Stimulated activated CD8-positive, alpha-beta memory T cell treated with anti-CD3 and anti-CD28 coated beads, Interleukin-7, amount 100 ng/mL, for 1 hour (primary cell): ENCODE results near the gene IMMP2L.

Source experiments
- DNase-seq, 2 donors: peaks; one replicate each; pipeline ENCODE4 v3.0.0-alpha.2; 2020; ENCODE audit warnings: low read depth in 2 of 2

IMMP2L gene

DNA sequence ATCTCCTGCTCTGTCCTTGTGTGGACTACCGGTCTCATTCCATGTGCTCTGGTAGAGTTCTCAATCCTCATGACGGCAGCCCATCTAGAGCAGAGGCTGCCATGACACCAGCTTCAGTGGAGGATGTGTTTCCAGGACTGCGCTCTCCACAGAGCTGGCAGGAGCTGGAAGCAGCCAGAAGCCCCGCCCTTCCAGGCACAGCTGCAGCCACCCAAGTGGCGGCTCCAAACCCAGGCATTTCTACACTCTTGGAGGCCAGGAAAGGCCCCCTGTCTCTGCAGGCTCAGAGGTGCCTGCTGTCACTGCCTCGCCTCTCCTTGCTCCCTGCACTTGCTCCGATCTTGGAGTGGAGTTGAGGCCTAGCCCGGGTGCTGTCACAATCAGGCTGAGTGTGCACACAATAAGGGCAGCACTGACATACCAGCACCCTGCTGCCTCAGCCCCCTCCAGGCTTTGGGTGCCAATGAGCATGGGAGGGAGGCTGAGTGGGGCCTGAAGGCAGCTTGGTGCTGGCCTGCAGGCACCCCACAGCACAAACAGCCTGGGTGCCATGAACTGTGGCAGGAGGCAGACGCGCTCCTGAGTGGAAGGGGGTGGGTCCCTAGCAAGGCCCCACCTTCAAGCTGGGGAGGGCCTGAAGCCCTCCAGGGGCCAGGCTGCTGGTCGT, 349.3 kb downstream of the IMMP2L start:
- DNase-seq: no peak

DNA sequence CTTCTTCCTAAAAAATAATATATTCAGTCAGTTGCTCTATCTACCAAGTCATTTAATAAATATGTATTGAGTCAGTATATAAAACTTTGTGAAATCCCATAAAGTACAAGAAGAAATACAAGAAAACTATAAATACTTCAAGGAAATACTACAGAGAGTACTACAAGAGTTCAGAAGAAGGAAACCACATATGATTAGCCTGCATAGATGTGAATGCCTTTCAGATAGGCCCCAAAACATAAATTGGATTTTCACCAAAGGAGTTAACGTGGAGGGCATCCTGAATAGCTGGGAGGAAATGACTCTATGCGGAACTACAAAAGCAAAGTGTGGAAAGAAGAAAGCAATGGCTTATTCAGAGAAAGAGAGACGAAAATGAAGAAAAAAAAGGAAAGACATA, 351.3 kb downstream of the IMMP2L start:
- no peak for DNase-seq

DNA sequence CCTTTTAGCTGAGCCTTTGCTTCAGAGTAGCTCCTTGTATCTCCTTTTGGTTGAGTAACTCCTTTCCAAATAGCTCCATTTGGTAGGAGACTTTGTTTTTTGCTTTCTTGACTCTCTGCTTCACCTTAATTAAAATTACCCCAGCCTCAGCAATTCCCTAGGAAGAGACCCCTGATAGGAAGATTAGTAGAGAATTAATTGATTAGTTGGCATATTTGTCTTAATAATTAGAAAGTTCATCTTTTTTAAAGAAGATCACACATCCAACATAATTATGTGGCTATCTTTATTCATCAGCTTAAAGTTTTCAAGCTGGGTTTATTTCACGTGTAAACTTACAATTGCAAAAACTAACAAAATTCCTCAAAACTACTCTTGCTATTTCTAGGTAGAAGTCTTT, 352.2 kb downstream of the IMMP2L start:
- DNase-seq: no peak

DNA sequence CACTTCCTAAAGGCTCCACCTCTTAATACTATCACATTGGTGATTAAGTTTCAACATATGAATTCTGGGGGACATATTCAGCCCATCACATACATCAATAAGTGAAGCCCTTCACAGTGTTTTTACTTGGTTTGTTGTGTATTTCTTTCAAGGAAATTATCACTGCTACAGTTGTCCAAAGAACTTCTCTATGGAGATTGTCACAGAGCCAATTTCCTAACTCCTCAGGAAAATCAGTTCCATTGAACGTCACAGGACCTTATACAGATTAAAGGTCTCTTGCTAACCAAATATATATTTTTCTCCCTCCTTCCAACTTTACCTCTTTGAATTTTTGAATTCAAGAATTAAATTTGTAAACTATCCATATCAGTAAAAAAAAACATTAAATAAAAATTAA, 357.0 kb downstream of the IMMP2L start:
- no peak for DNase-seq

DNA sequence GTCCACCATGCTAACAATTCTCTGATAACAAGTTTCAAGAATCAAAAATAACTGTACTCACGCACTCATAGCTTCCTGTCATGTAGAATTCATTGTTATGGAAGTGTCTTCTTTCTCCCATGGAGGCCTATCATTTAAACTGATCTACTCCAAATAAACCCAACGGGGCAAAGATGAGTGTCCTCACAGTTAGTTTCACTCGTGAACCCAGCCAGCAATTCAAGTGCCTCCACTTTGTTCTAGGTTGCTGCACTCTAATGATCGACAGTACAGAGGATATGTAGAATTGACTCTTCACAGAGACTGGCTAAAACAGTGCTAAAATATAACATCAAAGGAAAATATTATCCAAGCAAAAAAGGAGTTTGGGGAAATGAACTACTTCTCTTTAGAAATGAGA, 360.0 kb downstream of the IMMP2L start:
- DNase-seq: no peak

DNA sequence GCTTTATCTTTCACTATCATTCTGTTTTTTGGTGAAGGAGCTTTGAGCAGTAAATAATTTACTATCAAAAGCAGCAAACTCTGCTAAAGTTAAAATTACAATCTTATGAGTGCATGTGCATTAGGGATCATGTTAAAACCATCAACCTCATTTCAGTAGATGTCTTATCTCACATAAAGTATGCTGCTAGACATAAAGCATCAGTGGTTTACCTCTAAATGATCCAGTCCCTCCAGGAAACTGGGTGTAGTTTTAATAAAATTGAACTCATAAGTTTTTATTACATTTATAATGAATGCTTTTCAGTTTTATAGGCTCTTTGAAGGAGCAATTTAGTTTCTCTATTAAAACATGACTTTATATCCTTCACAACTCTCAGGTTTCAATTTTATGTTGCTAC, 362.6 kb downstream of the IMMP2L start:
- DNase-seq: no peak

DNA sequence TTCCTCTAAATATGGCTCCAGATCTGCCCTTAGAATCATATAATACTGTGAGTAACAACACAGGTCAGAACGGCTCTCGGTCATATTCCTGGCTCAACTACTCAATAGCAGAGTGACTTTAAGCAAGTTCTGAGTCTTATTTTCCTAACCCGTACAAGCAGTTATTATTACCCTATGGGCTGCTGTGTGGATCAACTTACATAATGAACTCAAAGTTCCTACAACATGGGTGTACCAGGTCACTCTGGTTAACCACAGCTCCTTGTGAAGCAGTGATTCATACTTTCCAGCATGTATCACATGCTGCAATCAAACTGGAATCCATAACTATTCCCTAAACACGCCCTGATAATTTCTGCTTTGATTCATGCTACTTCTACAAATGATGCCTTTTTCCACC, 364.0 kb downstream of the IMMP2L start:
- no peak for DNase-seq

DNA sequence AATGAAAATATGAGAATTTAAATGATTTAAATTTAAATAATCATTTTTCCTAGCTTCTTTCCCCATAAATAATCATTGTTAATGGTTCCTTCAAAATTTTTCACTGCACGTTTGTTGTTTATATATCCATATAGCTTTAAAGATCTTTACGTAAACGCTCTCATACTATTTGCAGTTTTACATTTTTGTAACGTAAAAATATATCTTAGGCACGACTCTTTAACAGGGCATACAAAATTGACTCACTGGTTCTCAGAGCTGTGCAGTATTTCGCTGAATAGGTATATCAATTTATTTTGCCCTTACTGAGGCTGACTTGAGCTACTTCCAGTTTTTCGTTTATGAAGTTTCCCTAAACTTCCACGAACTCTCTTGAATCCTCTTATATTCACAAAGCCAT, 365.6 kb downstream of the IMMP2L start:
- no peak for DNase-seq

DNA sequence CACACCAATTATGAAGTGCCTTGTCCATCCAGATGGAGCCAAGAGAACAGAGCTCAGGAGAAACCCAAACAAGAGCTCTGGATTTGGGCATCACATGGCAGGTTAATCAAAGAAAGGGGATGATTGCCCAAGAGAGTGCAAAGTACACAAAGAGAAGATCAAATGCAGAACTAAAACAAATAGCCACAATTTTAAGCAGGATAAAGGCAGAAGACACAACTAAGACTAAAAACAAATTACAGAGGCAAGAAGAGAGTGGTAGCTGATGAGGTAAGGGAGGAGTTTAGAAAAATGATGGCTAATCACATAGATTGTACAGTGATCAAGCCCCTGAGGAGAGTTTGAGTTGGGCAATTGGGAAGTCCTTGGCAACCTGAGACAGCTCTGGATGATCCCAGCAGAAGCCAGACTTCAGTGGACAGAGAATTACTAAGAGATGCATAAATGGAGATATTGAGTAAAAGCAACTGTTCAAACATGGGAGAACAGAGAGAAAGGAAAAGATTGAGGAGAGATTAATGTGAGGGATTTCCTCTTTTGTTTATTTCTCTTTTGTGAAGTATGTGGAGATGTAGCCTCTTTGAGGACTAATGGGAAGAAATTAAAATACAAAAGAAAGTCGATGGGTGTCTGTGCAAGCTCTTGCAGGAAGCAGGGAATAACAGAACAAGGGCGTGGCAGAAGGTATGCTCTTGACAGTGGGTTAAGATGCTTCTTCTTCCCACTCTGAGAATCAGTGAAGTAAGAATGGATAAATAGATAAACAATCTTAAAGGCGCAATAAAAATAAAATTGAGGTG, 369.5 kb downstream of the IMMP2L start:
- no peak for DNase-seq

DNA sequence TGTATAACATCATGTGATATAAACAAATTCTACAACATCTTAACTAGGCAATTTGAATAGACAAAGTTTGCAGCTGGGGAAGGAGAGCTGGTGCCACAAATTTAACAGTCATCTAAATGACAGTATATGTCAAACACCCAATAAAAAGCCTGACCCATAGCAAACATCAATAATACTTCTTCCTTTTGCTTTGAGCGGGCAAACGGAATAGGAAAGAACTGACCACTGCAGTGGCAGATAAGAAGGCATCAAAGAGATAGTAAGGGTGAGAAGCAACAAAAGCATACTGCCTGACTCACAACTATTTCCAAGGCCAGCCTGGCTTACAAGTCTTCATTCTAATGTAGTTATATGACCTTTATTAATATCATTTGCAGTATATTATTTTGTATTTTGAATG, 371.5 kb downstream of the IMMP2L start:
- DNase-seq: no peak

DNA sequence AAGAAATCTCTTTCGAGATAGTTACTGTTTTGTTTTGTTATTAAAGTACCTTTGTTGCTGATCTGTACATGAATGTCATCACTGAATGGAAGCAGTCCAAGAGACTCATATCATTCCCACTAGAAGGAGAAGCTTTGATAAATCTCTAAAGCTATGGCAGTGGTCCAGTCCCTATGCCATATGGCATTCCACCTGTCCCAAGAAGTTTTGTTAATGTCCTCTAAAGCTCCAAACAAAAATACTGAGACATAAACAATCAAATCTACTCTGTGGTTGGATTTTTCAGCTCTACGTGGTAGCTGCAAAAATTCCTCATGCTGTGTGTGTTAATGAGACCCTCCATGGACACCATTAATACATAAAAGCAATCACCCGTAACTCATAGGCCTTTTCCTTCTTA, 377.3 kb downstream of the IMMP2L start:
- no peak for DNase-seq

DNA sequence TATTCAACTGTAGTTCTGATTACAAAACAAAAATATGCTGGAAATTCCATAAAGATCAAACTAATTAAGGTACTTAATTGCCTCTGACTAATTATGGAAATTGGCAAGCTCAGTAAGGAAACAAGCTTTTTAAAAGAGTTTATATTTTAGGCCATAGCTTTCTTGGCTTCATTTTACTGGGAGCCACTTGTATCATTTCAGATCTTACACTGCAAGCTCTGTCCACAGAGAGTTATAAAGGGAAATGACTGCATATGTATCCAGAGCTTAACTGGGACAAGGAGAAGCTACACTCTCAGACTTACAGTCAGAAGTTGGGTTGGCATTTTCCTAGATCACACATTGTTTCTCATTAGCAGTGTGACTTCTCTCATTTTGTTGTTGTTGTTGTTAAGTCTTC, 379.0 kb downstream of the IMMP2L start:
- DNase-seq: no peak

DNA sequence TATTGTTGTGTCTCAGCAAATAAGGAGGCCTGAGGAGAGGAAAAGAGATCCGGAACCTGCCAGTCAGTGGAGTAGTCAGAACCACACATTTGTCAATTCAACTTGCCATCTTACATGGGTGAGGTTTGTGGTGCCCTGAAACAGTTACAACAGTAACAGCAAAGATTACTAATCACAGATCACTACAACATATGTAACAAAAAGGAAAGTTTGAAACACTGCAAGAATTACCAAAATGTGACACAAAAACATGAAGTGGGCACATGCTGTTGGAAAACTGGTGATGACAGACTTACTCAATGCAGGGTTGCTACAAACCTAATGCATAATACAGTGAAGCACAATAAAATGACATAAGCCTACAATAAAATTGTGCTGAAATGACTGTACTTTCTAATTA, 382.0 kb downstream of the IMMP2L start:
- DNase-seq: no peak

DNA sequence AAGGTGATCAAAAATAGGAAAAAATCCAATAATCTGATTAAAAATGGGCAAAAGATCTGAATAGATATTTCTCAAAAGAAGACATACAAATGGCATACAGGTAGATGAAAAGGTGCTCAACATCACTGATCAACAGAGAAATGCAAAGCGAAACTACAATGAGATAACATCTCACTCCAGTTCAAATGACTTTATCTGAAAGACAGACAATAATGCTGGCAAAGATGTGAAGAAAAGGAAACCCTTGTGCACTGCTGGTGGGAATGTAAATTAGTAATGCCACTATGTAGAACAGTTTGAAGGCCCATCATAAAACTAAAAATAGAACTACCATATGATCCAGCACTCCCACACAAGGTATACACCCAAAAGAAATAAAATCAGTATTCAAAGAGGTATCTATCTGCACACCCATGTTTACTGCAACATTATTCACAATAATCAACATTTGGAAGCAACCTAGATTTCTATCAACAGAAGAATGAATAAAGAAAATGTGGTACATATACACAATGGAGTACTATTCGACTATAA, 386.3 kb downstream of the IMMP2L start:
- DNase-seq: no peak

DNA sequence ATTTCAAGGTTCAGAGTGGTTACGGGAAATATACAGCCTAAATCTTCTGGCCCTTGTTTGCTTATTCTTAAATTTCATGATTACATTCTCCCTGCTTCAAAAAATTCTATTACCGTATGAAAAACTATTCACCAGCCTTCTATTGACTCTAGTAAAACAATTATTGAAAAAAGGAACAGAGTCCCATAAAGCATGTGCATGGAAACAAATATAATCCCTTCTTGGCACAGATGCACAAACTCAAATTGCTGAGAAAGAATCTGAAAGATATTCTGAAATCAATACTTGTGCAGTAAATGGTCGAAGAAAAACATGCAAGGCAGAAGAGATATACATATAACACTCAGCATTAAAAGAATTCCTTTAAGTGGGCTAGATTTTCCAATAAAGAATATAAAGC, 387.8 kb downstream of the IMMP2L start:
- DNase-seq: no peak

DNA sequence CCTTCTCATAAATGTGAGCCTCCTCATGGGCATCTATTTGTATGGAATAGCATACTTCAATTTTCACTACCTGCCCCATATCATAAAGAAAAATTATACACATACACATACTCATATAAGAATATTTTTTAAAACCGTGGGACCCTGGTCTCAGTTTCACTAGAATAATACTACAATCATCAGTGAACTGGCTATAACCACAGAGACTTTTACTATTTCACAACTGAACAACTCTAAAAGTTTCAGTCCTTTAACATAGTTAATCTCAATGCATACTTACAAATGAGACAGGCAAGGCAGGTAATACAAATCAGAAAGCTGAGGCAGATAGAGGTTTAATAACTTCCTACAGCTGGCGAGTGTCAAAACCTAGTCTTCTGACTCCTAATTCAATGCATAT, 388.3 kb downstream of the IMMP2L start:
- no peak for DNase-seq

DNA sequence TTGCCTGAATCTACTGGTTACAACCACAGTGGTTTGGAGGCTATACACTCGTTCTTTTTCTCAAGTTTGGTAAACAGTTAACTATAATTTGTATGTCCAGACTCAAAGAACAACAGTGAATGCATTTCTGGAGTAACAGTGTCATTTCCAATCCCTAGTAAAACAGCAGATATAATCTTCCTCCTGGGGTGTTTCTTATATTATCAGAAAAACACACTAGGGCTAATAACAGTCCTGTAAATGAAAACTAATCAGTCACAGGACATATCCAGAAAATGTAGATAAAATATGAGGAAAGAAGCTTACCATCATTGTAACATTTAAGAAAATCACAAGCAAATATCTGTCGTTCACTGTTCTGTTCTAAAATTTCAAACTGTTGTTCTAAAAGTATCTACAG, 388.8 kb downstream of the IMMP2L start:
- DNase-seq: no peak

DNA sequence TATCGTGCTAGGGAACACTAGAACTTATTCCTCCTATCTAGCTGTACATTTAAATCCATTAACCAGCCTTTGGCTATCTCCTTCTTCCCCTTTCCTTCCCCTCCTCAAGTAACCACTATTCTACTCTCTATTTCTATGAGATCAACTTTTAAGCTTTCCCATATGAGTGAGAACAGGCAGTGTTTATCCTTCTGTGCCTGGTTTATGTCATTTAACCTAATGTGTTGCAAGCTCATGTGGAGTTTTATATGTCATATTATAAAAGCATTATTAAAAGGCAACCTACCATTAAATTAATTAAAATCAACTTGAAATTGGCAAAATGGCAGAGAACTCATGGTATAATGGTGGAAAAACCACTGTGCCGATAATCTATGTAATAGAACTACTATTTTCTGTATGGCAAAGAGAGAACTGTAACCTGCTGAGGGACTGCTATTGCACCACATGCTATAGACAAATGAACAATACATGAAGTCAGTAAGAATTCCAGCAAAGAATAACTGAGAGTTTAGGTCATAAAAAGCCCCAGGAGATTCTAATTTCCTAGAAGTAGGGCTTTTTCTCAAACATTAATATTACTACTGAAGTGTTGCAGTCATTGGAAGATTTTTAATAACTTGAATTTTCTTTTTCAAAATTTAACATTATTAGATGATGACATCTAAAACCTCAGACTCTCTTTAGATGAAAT, 389.6 kb downstream of the IMMP2L start:
- no peak for DNase-seq

DNA sequence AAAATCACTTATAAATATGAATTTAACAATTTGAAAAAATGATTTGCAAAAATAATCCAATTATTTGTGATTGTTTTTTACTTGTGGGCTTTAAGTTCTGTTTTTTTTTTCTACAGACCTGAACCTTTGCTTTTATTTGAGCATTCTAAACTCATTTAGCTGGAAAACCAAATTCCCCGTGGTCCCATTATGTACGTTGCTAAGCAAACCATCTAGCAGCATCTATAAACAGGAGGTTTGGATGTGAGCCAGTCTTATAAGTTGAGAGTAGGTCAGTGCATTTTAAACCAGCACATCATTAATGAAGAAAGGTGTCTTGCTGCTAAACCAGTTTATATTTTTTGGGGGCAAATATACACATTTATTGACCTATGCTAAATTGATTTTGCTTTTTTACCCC, 394.1 kb downstream of the IMMP2L start:
- no peak for DNase-seq

DNA sequence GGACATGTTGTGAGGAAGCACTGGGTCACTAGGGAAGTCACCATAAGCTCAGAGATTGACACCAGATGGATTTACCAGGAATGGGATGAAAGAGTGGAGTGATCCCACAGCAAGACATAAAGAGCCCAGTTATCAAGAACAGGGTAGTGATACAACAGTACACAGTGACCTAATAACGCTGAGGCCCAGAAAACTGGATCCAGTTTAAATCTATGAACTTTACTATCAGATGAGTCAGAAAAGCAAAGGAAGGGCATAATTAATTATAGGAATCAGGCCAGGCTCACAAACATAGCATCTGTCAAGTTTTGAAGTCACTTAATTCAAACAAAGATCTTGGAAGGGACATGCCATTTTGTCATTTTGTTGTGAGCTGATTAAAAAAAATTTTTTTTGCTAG, 397.9 kb downstream of the IMMP2L start:
- no peak for DNase-seq

DNA sequence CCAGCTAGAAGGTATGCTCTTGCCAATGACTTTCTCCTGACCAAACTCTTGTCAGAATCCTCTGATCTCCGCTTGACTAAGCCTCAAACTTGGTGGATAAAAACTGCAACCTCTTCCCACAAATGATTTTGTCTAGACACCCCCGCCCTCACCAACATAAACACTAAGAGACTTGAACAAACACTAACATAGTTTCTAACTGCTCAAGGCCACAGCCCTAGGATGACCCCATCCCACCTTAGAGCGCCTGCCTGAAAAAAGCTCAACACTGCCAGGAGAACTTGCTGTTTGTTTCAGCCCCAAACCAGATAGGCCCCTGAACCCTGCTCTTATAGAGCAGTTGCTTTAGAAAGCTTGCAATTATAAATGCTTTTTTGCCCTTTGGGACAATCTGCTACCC, 399.6 kb downstream of the IMMP2L start:
- DNase-seq: no peak

DNA sequence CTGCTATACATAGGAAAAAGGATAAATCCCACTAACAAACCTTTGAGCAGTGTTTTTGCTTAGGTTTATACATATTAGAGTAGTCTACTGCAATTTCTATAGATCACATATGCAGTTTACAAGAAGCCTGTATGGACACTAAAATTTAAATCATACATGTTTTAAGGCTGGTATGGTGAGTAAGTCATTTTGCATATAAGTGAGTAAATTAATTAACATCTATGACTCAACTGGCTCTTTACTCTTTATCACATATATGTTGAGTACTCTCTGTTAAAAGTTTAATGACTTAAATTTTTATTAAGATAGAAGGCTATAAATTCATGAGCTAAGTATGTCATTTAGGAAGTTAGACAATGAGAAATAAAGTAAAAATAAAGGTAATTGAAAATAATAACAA, 402.0 kb downstream of the IMMP2L start:
- no peak for DNase-seq

DNA sequence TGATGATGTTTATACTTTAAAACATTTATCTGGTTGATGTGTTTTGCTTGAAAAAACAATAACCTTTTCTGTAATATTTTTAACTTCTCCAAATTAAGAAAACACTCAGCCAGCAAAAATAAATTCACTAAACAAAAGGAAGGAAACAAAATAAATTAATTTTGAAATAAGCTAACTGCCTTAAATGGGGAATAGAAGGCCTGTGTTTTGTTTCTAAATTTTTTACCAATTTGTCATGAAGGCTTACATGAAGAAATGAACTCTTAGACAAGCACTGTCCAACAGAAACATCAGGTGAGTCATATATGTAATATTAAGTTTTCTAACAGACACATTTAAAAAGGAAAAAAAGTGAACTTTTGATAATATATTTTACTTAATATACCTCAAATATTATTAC, 402.9 kb downstream of the IMMP2L start:
- DNase-seq: no peak
